HUDEP-2 (cell line): ENCODE data around the gene ADRA2A.

Experiments used
- DNase-seq, 76 experiments: peaks; one replicate each; lab custom pipeline; 2025; ENCODE audit not compliant: unreplicated experiment in 76 of 76; lab: John Stamatoyannopoulos, UW

The ADRA2A gene

GRCh38 chr10:111076682-111077478 lies at the start of gene ADRA2A:
Gene ADRA2A (plus strand): TSS chr10:111077029. CDS start chr10:111077997, 968 bp downstream.
- peak in 2 of 76 experiments; percentile 1 to 9 for DNase-seq

DNA sequence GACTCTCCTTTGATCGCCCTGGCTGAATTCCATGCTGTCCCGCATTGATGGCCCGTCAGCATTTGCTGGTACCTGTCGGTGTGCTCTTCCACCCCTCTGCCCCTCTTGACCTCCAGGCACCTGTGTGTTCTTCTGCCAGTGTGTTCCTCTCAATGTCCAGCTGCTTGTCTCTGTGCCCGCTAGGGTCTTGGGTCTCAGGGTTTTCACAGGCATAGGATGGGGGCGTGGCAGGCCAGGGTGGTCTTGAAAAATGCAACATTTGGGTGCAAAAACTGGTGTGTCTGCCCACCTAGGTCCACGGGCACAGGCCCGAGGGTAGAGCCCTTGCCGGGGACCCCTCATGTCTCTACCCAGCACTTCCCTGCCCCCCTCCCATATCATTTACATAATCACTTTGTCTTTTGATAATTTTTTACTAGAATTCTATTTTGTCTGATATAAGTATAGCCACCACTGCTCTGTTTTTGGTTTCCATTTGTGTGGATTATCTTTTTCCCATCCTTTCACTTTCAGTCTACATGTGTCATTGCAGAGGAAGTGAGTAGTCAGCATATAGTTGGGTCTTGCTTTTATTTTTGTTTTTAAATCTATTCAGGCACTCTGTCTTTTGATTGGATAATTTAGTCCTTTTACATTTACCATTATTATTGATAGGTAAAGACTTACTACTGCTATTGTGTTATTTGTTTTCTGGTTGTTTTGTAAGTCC lies 46.6 kb upstream of the ADRA2A start:
- DNase-seq = no peak

GRCh38 chr10:111034598-111035310 lies 42.1 kb upstream of the ADRA2A start:
- DNase-seq = no peak

DNA sequence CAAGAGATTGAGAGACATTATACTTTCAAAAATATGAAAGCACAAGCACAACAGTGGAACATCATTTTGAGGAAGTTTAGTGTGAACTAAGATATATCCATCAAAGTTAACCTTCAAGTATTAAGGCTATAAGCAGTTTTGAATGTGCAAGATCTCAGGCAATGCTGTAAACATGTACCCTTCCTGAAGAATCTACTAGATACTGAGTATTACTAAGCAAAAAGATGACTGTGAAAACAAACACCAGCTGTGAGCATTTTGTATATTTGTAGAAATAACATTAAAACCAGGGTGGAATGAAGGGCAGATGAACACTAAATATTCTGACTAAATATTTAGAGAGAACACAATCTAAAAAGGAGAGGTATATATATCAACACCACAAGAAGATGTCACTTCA lies 41.3 kb upstream of the ADRA2A start:
- no peak for DNase-seq

DNA sequence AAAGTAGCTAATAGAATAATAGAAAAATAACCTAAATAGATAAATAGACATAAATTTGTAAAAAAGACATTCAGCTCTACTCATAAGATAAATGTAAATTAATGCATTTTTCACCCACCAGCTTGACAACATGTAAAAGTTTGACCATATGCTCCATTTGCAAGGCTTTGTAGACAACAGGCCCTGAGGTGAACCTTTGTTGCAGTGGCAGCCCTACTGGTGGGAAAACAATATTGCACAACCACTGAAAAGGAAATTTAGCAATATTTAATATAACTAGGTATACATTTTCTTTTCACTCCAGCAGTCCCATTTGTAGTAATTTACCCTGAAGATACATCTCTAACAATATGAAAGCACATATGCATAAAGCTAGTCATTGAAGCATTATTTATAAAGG lies 39.0 kb upstream of the ADRA2A start:
- peak in 1 of 76 experiments; percentile 3 for DNase-seq

GRCh38 chr10:111039522-111039921 lies 37.3 kb upstream of the ADRA2A start:
- no peak for DNase-seq

GRCh38 chr10:111057006-111057405 lies 19.8 kb upstream of the ADRA2A start:
- no peak for DNase-seq

GRCh38 chr10:111063471-111063870 lies 13.4 kb upstream of the ADRA2A start:
- DNase-seq = no peak

DNA sequence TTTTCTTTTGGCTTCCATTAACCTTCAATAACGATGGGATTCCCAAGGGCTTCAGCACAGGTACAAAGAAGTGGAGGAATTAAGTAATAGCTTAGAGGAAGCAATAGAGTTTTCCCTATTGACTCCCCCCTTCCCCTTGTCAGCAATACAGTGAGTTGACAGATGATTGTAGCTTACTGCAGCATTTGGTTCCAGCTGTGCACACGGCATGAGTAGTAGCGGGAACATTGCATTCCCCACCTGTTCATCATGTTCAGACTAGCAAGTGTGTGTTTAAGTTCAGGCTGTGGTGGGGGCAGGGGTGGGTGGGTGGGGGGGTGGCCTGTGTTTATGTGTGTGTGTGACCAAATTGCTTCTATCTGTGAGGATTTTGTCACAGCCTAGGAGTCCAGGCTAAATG lies 4.6 kb upstream of the ADRA2A start:
- no peak for DNase-seq

- no peak for DNase-seq
Measured at GRCh38 chr10:111075577-111076185, 1.1 kb upstream of the ADRA2A start.

- peak in 33 of 76 experiments; percentile 5 to 46 (median 23) for DNase-seq
Measured at GRCh38 chr10:111076191-111076681, 593 bp upstream of the ADRA2A start.

DNA sequence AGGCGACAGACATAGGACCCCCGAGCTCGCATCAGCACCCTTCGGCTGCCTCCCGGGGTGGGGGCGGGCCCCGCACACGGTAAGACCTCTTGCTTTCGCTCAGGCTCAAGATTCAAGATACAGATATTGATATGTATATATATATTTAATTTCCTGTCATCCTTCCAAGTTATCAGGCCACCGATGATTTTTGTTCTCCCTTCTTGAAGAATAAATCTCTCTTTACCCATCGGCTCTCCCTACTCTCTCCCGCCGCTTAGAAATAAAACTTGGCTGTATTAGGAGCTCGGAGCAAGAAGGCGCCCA lies 603 bp downstream of the ADRA2A start:
- DNase-seq = no peak

DNA sequence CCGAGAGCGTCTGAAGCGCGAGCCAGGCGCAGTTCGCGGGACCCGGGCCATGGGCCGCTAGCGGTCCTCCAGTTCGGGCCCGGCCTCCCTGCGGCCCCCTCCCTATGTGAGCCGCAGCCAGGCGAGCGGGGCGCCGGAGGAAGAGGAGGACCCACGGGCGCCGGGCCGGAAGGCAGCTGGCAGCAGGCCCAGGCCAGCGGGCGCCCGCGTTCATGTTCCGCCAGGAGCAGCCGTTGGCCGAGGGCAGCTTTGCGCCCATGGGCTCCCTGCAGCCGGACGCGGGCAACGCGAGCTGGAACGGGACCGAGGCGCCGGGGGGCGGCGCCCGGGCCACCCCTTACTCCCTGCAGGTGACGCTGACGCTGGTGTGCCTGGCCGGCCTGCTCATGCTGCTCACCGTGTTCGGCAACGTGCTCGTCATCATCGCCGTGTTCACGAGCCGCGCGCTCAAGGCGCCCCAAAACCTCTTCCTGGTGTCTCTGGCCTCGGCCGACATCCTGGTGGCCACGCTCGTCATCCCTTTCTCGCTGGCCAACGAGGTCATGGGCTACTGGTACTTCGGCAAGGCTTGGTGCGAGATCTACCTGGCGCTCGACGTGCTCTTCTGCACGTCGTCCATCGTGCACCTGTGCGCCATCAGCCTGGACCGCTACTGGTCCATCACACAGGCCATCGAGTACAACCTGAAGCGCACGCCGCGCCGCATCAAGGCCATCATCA lies 1.1 kb downstream of the ADRA2A start:
- no peak for DNase-seq

DNA sequence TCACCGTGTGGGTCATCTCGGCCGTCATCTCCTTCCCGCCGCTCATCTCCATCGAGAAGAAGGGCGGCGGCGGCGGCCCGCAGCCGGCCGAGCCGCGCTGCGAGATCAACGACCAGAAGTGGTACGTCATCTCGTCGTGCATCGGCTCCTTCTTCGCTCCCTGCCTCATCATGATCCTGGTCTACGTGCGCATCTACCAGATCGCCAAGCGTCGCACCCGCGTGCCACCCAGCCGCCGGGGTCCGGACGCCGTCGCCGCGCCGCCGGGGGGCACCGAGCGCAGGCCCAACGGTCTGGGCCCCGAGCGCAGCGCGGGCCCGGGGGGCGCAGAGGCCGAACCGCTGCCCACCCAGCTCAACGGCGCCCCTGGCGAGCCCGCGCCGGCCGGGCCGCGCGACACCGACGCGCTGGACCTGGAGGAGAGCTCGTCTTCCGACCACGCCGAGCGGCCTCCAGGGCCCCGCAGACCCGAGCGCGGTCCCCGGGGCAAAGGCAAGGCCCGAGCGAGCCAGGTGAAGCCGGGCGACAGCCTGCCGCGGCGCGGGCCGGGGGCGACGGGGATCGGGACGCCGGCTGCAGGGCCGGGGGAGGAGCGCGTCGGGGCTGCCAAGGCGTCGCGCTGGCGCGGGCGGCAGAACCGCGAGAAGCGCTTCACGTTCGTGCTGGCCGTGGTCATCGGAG lies 1.8 kb downstream of the ADRA2A start:
- DNase-seq = no peak

DNA sequence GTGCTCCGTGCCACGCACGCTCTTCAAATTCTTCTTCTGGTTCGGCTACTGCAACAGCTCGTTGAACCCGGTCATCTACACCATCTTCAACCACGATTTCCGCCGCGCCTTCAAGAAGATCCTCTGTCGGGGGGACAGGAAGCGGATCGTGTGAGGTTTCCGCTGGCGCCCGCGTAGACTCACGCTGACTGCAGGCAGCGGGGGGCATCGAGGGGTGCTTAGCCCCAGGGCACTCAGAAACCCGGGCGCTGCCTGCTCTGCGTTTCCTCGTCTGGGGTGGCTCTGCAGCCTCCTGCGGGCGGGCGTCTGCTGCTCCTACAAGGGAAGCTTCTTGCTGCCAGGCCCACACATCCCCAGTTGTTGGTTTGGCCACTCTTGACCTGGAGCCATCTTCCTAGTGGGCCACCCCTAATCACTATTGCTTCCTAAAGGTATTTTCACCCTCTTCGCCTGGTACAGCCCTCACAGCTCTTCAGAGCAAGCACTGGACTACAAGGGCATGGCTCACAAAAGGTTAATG lies 2.5 kb downstream of the ADRA2A start:
- no peak for DNase-seq

DNA sequence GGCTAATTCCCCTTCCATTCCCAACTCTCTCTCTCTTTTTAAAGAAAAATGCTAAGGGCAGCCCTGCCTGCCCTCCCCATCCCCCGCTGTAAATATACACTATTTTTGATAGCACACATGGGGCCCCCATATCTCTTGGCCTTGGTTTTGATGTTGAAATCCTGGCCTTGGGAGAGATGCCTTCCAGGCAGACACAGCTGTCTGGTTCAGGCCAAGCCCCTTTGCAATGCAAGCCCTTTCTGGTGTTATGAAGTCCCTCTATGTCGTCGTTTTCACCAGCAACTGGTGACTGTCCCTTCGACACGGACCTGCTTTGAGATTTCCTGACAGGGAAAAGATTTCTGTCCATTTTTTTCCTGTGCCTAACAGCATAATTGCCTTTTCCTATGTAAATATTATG lies 3.0 kb downstream of the ADRA2A start:
- no peak for DNase-seq

DNA sequence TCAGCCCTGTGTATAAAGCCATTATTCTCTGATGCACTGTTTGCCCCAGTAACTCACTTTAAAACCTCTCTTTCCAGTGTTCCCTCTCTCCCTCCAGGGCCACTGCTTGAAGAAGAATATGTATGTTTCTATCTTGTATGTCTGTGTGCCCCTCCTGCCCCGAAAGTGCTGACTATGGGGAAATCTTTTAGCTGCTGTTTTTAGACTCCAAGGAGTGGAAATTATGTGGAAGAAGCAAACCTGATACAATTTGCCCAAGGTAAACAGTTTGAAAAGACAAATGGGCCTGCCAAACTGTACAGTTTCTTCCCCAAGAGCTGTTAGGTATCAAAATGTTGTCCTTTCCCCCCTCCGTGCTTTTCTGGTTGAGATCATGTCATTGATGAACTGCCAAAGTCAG lies 3.4 kb downstream of the ADRA2A start:
- no peak for DNase-seq

GRCh38 chr10:111081595-111081994 lies 4.8 kb downstream of the ADRA2A start:
- DNase-seq = no peak

GRCh38 chr10:111082102-111082975 lies 5.5 kb downstream of the ADRA2A start:
- DNase-seq = no peak
